ENCODE measurements around the gene ADGRE3.

The ADGRE3 gene

GRCh38 chr19:14677464-14677863, 2.8 kb upstream of the ADGRE3 start:
- H3K36me3 ChIP-seq (ENCODE audit: insufficient read depth, low read length), result no peaks in the 10 kb centered on the region
- no peaks in the 10 kb centered on the region for H3K9me3 ChIP-seq (ENCODE audit: low read depth, low read length)
- no peak overlapping the region for H3K9ac ChIP-seq (ENCODE audit: insufficient read length)
- no peak for TF ChIP-seq EZH2 (IDR thresholded peaks at IDR 0.05)
- no peak for TF ChIP-seq POLR2AphosphoS5 (IDR thresholded peaks at IDR 0.05; ENCODE audit: borderline replicate concordance, low read depth, low read length)
- H3K27ac ChIP-seq, result no peak overlapping the region
- no peak for DNase-seq (ENCODE audit: low read depth, low spot score)
- H3K4me3 ChIP-seq, result no peak overlapping the region

- Histone ChIP-seq H3K9me3 (ENCODE audit: low read depth, low read length) (no peaks in the 10 kb centered on the region), H3K4me3 (no peak overlapping the region), H3K36me3 (ENCODE audit: insufficient read depth, low read length) (no peaks in the 10 kb centered on the region), H3K9ac (ENCODE audit: insufficient read length) (no peak overlapping the region), H3K27ac (no peak overlapping the region)
- no peak for TF ChIP-seq FOXP2 (optimal IDR thresholded peaks at IDR 0.05; ENCODE audit: control extremely low read depth, extremely low read length, insufficient read depth)
- DNase-seq (ENCODE audit: low read depth, low spot score), result no peak
Observed at GRCh38 chr19:14676762-14677161, 2.1 kb upstream of the ADGRE3 start.

GRCh38 chr19:14673088-14673487, 1.6 kb downstream of the ADGRE3 start:
- no peak overlapping the region for H3K4me3 ChIP-seq
- DNase-seq (ENCODE audit: low read depth, low spot score), result no peak
- H3K9me3 ChIP-seq (ENCODE audit: low read depth, low read length), result no peaks in the 10 kb centered on the region
- no peak overlapping the region for H3K9ac ChIP-seq (ENCODE audit: insufficient read length)
- TF ChIP-seq EZH2 (IDR thresholded peaks at IDR 0.05) (no peak), FOXP2 (optimal IDR thresholded peaks at IDR 0.05; ENCODE audit: control extremely low read depth, extremely low read length, insufficient read depth) (no peak), POLR2AphosphoS5 (IDR thresholded peaks at IDR 0.05; ENCODE audit: borderline replicate concordance, low read depth, low read length) (no peak)
- no peak overlapping the region for H3K27ac ChIP-seq
- H3K36me3 ChIP-seq (ENCODE audit: insufficient read depth, low read length), result no peaks in the 10 kb centered on the region

GRCh38 chr19:14672188-14672872, 2.3 kb downstream of the ADGRE3 start:
- Histone ChIP-seq H3K36me3 (ENCODE audit: insufficient read depth, low read length) (no peaks in the 10 kb centered on the region), H3K4me3 (no peak overlapping the region), H3K9me3 (ENCODE audit: low read depth, low read length) (no peaks in the 10 kb centered on the region), H3K27ac (no peak overlapping the region), H3K9ac (ENCODE audit: insufficient read length) (no peak overlapping the region)
- DNase-seq (ENCODE audit: low read depth, low spot score), result no peak
- TF ChIP-seq FOXP2 (optimal IDR thresholded peaks at IDR 0.05; ENCODE audit: control extremely low read depth, extremely low read length, insufficient read depth), result no peak
- TF ChIP-seq EZH2 (IDR thresholded peaks at IDR 0.05), result no peak
- TF ChIP-seq POLR2AphosphoS5 (IDR thresholded peaks at IDR 0.05; ENCODE audit: borderline replicate concordance, low read depth, low read length), result no peak

- DNase-seq (ENCODE audit: low read depth, low spot score), result no peak
- Histone ChIP-seq H3K27ac (no peak overlapping the region), H3K9me3 (ENCODE audit: low read depth, low read length) (no peaks in the 10 kb centered on the region), H3K9ac (ENCODE audit: insufficient read length) (no peak overlapping the region), H3K4me3 (no peak overlapping the region), H3K36me3 (ENCODE audit: insufficient read depth, low read length) (no peaks in the 10 kb centered on the region)
- TF ChIP-seq EZH2 (IDR thresholded peaks at IDR 0.05) (no peak), POLR2AphosphoS5 (IDR thresholded peaks at IDR 0.05; ENCODE audit: borderline replicate concordance, low read depth, low read length) (no peak), FOXP2 (optimal IDR thresholded peaks at IDR 0.05; ENCODE audit: control extremely low read depth, extremely low read length, insufficient read depth) (no peak)
Observed at GRCh38 chr19:14670408-14670807, 4.2 kb downstream of the ADGRE3 start.

GRCh38 chr19:14669940-14670339, 4.7 kb downstream of the ADGRE3 start:
- Histone ChIP-seq H3K27ac (no peak overlapping the region), H3K9ac (ENCODE audit: insufficient read length) (no peak overlapping the region), H3K36me3 (ENCODE audit: insufficient read depth, low read length) (no peaks in the 10 kb centered on the region), H3K9me3 (ENCODE audit: low read depth, low read length) (no peaks in the 10 kb centered on the region), H3K4me3 (no peak overlapping the region)
- no peak for TF ChIP-seq EZH2 (IDR thresholded peaks at IDR 0.05)
- TF ChIP-seq POLR2AphosphoS5 (IDR thresholded peaks at IDR 0.05; ENCODE audit: borderline replicate concordance, low read depth, low read length), result no peak
- no peak for TF ChIP-seq FOXP2 (optimal IDR thresholded peaks at IDR 0.05; ENCODE audit: control extremely low read depth, extremely low read length, insufficient read depth)
- no peak for DNase-seq (ENCODE audit: low read depth, low spot score)

GRCh38 chr19:14661372-14661924, 13.2 kb downstream of the ADGRE3 start:
- DNase-seq (ENCODE audit: low read depth, low spot score), result no peak

GRCh38 chr19:14659874-14660489, 14.7 kb downstream of the ADGRE3 start:
- TF ChIP-seq FOXP2 (optimal IDR thresholded peaks at IDR 0.05; ENCODE audit: control extremely low read depth, extremely low read length, insufficient read depth), result no peak
- no peak for TF ChIP-seq EZH2 (IDR thresholded peaks at IDR 0.05)
- TF ChIP-seq POLR2AphosphoS5 (IDR thresholded peaks at IDR 0.05; ENCODE audit: borderline replicate concordance, low read depth, low read length), result no peak
- no peak for DNase-seq (ENCODE audit: low read depth, low spot score)
- Histone ChIP-seq H3K9me3 (ENCODE audit: low read depth, low read length) (no peaks in the 10 kb centered on the region), H3K9ac (ENCODE audit: insufficient read length) (no peak overlapping the region), H3K36me3 (ENCODE audit: insufficient read depth, low read length) (no peaks in the 10 kb centered on the region), H3K27ac (no peak overlapping the region), H3K4me3 (no peak overlapping the region)

More at GRCh38 chr19:14661372-14661924, 13.2 kb downstream of the ADGRE3 start:
- H3K36me3 ChIP-seq (ENCODE audit: insufficient read depth, low read length), result no peaks in the 10 kb centered on the region
- H3K9me3 ChIP-seq (ENCODE audit: low read depth, low read length), result no peaks in the 10 kb centered on the region
- H3K27ac ChIP-seq, result no peak overlapping the region
- no peak for TF ChIP-seq POLR2AphosphoS5 (IDR thresholded peaks at IDR 0.05; ENCODE audit: borderline replicate concordance, low read depth, low read length)
- no peak for TF ChIP-seq EZH2 (IDR thresholded peaks at IDR 0.05)
- TF ChIP-seq FOXP2 (optimal IDR thresholded peaks at IDR 0.05; ENCODE audit: control extremely low read depth, extremely low read length, insufficient read depth), result no peak
- no peak overlapping the region for H3K9ac ChIP-seq (ENCODE audit: insufficient read length)
- no peak overlapping the region for H3K4me3 ChIP-seq
